OCI-LY1 (cell line): ENCODE results near the gene OLFML1.

ENCODE experiments used
- H2AFZ ChIP-seq: fragments of 200-600 bp; sonication (generic), shearing (Covaris generic); 2 replicates; pipeline ENCODE4 v1.6.0; 2014; ENCODE audit warnings: antibody characterized with exemption, mild to moderate bottlenecking, low read length
- H3F3A ChIP-seq: fragments of 200-600 bp; sonication (generic), shearing (Covaris generic); 2 replicates; pipeline ENCODE4 v1.6.0; 2014; ENCODE audit warnings: mild to moderate bottlenecking, antibody characterized with exemption, low read length, moderate library complexity; ENCODE audit not compliant: insufficient read depth
- H3K27ac ChIP-seq: fragments of 200-600 bp; sonication (generic); 2 replicates; pipeline ENCODE4 v1.5.1; 2014; ENCODE audit warnings: low read length, mixed run types, mild to moderate bottlenecking, low read depth; ENCODE audit not compliant: poor library complexity, severe bottlenecking
- H3K27me3 ChIP-seq: fragments of 200-600 bp; sonication (generic); 2 replicates; pipeline ENCODE4 v1.6.0; 2014; ENCODE audit warnings: antibody characterized with exemption, mild to moderate bottlenecking, low read length, moderate library complexity; ENCODE audit not compliant: insufficient read depth
- H3K36me3 ChIP-seq: fragments of 200-600 bp; sonication (generic); 2 replicates; pipeline ENCODE4 v1.6.1; 2014; ENCODE audit warnings: mild to moderate bottlenecking, antibody characterized with exemption, low read length, moderate library complexity, mixed read lengths; ENCODE audit not compliant: insufficient read depth
- H3K4me1 ChIP-seq: fragments of 200-600 bp; sonication (generic); 2 replicates; pipeline ENCODE4 v1.5.1; 2014; ENCODE audit warnings: mild to moderate bottlenecking, low read length, moderate library complexity; ENCODE audit not compliant: insufficient read depth, severe bottlenecking
- H3K4me2 ChIP-seq: fragments of 200-600 bp; sonication (generic), shearing (Covaris generic); 2 replicates; pipeline ENCODE4 v1.6.1; 2014; ENCODE audit warnings: low read length
- H3K4me3 ChIP-seq: fragments of 200-600 bp; sonication (generic); 2 replicates; pipeline ENCODE4 v1.5.1; 2014; ENCODE audit warnings: low read length, low read depth, mild to moderate bottlenecking, mixed read lengths; ENCODE audit not compliant: poor library complexity, severe bottlenecking
- H3K79me2 ChIP-seq: fragments of 200-600 bp; shearing (Covaris generic); 2 replicates; pipeline ENCODE4 v1.6.1; 2016; ENCODE audit warnings: mixed run types, low read length, mixed read lengths; ENCODE audit not compliant: insufficient read depth
- H3K9ac ChIP-seq: fragments of 200-600 bp; sonication (generic), shearing (Covaris generic); 2 replicates; pipeline ENCODE4 v1.6.1; 2014; ENCODE audit warnings: mild to moderate bottlenecking, low read length, mixed read lengths
- H3K9me2 ChIP-seq: fragments of 200-600 bp; sonication (generic), shearing (Covaris generic); 2 replicates; pipeline ENCODE4 v1.6.1; 2014; ENCODE audit warnings: low read depth, mild to moderate bottlenecking, low read length, mixed read lengths
- H3K9me3 ChIP-seq: fragments of 200-600 bp; shearing (Covaris generic); 2 replicates; pipeline ENCODE4 v1.6.1; 2014; ENCODE audit warnings: low read length, mixed read lengths
- H4K20me1 ChIP-seq: fragments of 200-600 bp; sonication (generic), shearing (Covaris generic); 2 replicates; pipeline ENCODE4 v1.6.0; 2016; ENCODE audit warnings: mild to moderate bottlenecking, low read length; ENCODE audit not compliant: insufficient read depth
- EZH2 ChIP-seq: fragments of 200-600 bp; sonication (generic), shearing (Covaris generic); IDR thresholded peaks from 2 replicates; pipeline ENCODE4 v1.8.0; 2017; ENCODE audit warnings: borderline replicate concordance, mixed run types, mild to moderate bottlenecking, antibody characterized with exemption, low read length, moderate library complexity, mixed read lengths
- TF ChIP-seq, protein P1 (sequence below): fragments of 200-600 bp; sonication (generic), shearing (Covaris generic); IDR thresholded peaks from 2 replicates; pipeline ENCODE4 v1.5.1; 2017; ENCODE audit warnings: mild to moderate bottlenecking, antibody characterized with exemption, low read length, moderate library complexity, mixed read lengths

OLFML1 gene

DNA sequence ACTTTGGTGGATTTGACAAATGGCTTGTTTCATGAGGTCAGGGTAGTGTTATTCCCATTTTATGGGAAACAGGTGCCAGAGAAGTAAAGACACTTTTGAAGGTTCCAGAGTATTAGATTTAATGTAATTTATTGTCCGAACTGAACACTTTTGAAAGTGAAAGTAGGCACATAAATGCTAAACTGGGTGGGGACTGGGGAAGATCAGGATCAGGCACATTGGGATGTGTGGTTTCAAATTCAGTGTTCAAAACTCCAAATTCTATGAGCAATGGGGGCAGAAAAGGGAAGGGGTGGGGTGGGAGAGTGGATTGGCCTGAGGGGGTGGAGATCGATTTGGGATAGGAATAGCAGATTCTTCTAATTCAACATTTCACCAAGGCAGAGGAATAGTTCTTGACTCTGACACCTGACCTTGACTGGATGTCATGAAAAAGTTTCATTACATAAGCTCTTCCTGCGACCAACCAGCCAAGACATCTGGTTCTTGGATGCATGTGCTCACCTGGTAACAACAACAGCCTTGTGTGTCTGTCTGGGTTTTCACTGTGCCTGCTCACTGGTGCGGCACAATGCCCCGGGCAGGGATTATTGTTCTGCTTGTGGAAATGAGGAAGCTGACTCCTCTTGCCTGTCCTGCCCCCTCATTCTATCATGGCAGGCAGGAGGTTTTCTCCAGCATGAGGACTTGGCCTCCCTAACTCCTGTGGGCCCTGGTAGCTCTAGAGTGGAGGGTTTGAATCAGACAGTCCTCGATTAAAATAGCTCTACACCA lies 39.3 kb downstream of the OLFML1 start:
- Histone ChIP-seq H3K9me2 (no peaks in the 10 kb centered on the region), H3K9ac (no peak overlapping the region), H3K27me3 (no peaks in the 10 kb centered on the region), H3K36me3 (peaks cover 5% of the 10 kb centered on the region), H3K79me2 (no peaks in the 10 kb centered on the region), H3F3A (peaks cover 6% of the 10 kb centered on the region; the same call in 1 of the 2 replicates), H3K4me1 (peaks cover 60% of the 10 kb centered on the region), H3K4me2 (no peak overlapping the region), H3K9me3 (no peaks in the 10 kb centered on the region), H3K27ac (no peak overlapping the region), H4K20me1 (no peaks in the 10 kb centered on the region), H2AFZ (no peak overlapping the region), H3K4me3 (no peak overlapping the region)
- no peak for TF ChIP-seq EZH2
- TF ChIP-seq, protein P1, sequence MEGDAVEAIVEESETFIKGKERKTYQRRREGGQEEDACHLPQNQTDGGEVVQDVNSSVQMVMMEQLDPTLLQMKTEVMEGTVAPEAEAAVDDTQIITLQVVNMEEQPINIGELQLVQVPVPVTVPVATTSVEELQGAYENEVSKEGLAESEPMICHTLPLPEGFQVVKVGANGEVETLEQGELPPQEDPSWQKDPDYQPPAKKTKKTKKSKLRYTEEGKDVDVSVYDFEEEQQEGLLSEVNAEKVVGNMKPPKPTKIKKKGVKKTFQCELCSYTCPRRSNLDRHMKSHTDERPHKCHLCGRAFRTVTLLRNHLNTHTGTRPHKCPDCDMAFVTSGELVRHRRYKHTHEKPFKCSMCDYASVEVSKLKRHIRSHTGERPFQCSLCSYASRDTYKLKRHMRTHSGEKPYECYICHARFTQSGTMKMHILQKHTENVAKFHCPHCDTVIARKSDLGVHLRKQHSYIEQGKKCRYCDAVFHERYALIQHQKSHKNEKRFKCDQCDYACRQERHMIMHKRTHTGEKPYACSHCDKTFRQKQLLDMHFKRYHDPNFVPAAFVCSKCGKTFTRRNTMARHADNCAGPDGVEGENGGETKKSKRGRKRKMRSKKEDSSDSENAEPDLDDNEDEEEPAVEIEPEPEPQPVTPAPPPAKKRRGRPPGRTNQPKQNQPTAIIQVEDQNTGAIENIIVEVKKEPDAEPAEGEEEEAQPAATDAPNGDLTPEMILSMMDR: no peak

DNA sequence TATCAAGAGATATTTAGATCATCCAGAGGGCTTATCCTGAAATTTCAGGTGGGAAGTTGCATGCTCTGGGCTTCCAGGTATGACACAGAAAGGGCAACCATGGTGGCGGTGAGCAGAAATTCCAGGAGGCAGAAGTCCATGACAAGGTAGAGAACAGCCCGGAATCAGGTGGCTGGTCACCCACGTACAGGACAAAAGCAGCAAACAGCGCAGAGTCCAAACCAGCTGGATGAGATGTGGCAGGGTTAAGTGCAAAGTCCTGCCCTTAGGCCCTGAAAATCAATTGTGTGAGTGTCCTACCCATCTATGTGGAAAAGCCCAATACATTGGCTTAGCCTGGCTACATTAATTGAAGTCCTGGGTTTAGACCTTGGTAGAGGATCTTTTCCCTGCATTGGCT lies 40.1 kb downstream of the OLFML1 start:
- Histone ChIP-seq H3K27ac (no peak overlapping the region), H3K9me3 (no peaks in the 10 kb centered on the region), H3K9me2 (no peaks in the 10 kb centered on the region), H3K4me2 (no peak overlapping the region), H3K4me3 (no peak overlapping the region), H3K4me1 (peaks cover 52% of the 10 kb centered on the region), H3K27me3 (no peaks in the 10 kb centered on the region), H3K36me3 (peaks cover 8% of the 10 kb centered on the region), H3F3A (peaks cover 4% of the 10 kb centered on the region; the same call in 1 of the 2 replicates), H4K20me1 (no peaks in the 10 kb centered on the region), H3K79me2 (no peaks in the 10 kb centered on the region), H3K9ac (no peak overlapping the region), H2AFZ (no peak overlapping the region)
- TF ChIP-seq, protein P1: no peak
- no peak for TF ChIP-seq EZH2

DNA sequence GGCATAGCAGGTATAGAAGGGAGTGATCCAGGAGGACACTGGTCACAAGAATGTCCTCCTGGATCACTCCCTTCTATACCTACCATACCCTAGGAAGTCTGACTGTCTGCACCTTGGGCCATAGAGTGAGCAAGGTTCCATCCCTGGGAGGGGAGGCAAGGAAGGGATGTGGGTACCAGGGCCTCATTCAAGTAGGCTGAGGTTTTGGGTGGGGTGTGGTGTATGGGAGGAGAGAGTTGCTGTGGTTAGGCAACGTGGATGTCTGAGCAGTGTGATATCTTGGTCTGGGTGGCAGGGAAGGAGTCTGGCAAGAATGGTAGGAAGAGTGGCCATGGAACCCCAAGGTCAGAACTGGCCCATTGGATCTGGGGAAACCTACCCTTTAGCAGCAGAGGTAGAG lies 41.7 kb downstream of the OLFML1 start:
- Histone ChIP-seq H3F3A (no peaks in the 10 kb centered on the region; the same call in 1 of the 2 replicates), H3K9me3 (no peaks in the 10 kb centered on the region), H3K27me3 (no peaks in the 10 kb centered on the region), H3K36me3 (peaks cover 8% of the 10 kb centered on the region), H3K4me2 (no peak overlapping the region), H3K9ac (no peak overlapping the region), H3K4me1 (peaks cover 36% of the 10 kb centered on the region), H3K27ac (no peak overlapping the region), H3K9me2 (no peaks in the 10 kb centered on the region), H3K79me2 (no peaks in the 10 kb centered on the region), H3K4me3 (no peak overlapping the region), H4K20me1 (no peaks in the 10 kb centered on the region), H2AFZ (no peak overlapping the region)
- TF ChIP-seq, protein P1: no peak
- no peak for TF ChIP-seq EZH2
